Neuronal stem cell (in vitro differentiated cells): ENCODE measurements around the gene SLC35F4.
"Not testable (repeated sequence)": the region's sequence is repeated elsewhere in the genome, so short reads cannot be mapped to it uniquely, and the experiment has no call there.

Source experiments
- DNase-seq: peaks from one replicate; pipeline ENCODE4 v3.0.0-alpha.2; 2013; ENCODE audit warnings: low spot score
- H2AFZ ChIP-seq: one replicate; pipeline ENCODE4 v1.6.1; 2013; ENCODE audit warnings: mild to moderate bottlenecking, low read length, inconsistent platforms
- H2AK5ac ChIP-seq: 2 replicates; pipeline ENCODE4 v1.6.1; 2013; ENCODE audit warnings: low read depth, mild to moderate bottlenecking, inconsistent platforms, low read length, moderate library complexity, mixed read lengths
- H2BK120ac ChIP-seq: 2 replicates; pipeline ENCODE4 v1.6.1; 2013; ENCODE audit warnings: low read depth, mild to moderate bottlenecking, inconsistent platforms, low read length, moderate library complexity, mixed read lengths
- H2BK12ac ChIP-seq: one replicate; pipeline ENCODE4 v1.6.1; 2013; ENCODE audit warnings: low read length, inconsistent platforms
- H2BK15ac ChIP-seq: 2 replicates; pipeline ENCODE4 v1.6.1; 2013; ENCODE audit warnings: mild to moderate bottlenecking, low read length, inconsistent platforms, mixed read lengths
- H2BK5ac ChIP-seq: one replicate; pipeline ENCODE4 v1.6.1; 2013; ENCODE audit warnings: inconsistent platforms, mild to moderate bottlenecking, low read length, moderate library complexity
- H3K14ac ChIP-seq: one replicate; pipeline ENCODE4 v1.6.1; 2013; ENCODE audit warnings: low read length, inconsistent platforms
- H3K18ac ChIP-seq: 2 replicates; pipeline ENCODE4 v1.6.1; 2013; ENCODE audit warnings: low read length, inconsistent platforms
- H3K23ac ChIP-seq: 2 replicates; pipeline ENCODE4 v1.6.1; 2013; ENCODE audit warnings: low read depth, mild to moderate bottlenecking, mixed read lengths, low read length, inconsistent platforms; ENCODE audit not compliant: poor library complexity
- H3K27ac ChIP-seq: replicated peaks from 3 replicates; pipeline ENCODE4 v1.5.1; 2013; ENCODE audit warnings: low read length, inconsistent platforms
- H3K27me3 ChIP-seq, 3 experiments: 2 replicates each; pipeline ENCODE4 v1.6.1; 2013; ENCODE audit warnings: low read length in 3 of 3, mild to moderate bottlenecking in 2 of 3, inconsistent platforms in 1 of 3, low read depth in 1 of 3, mixed read lengths in 1 of 3, moderate library complexity in 1 of 3; ENCODE audit not compliant: control insufficient read depth in 3 of 3, insufficient read depth in 3 of 3
- H3K36me3 ChIP-seq, 2 donors: replicated peaks in 1 of 2; 2 replicates each; pipeline ENCODE4 v1.6.1; 2013; ENCODE audit warnings: low read length in 2 of 2; ENCODE audit not compliant: control insufficient read depth in 2 of 2, insufficient read depth in 2 of 2
- H3K4ac ChIP-seq: 2 replicates; pipeline ENCODE4 v1.6.1; 2013; ENCODE audit warnings: inconsistent platforms, mild to moderate bottlenecking, low read length, moderate library complexity
- H3K4me1 ChIP-seq, 2 donors: 1 replicate in 1 of 2; 2 replicates in 1 of 2; pipeline ENCODE4 v1.6.1; 2013; ENCODE audit warnings: low read length in 2 of 2, low read depth in 1 of 2; ENCODE audit not compliant: control insufficient read depth in 2 of 2, insufficient read depth in 1 of 2
- H3K4me2 ChIP-seq: one replicate; pipeline ENCODE4 v1.6.1; 2013; ENCODE audit warnings: mild to moderate bottlenecking, low read length, inconsistent platforms; ENCODE audit not compliant: insufficient read depth, poor library complexity, severe bottlenecking
- H3K4me3 ChIP-seq, 2 donors: 2 replicates each; pipeline ENCODE4 v1.5.1; 2013; ENCODE audit warnings: low read length in 2 of 2, mild to moderate bottlenecking in 2 of 2, inconsistent platforms in 1 of 2, moderate library complexity in 1 of 2
- H3K79me1 ChIP-seq: one replicate; pipeline ENCODE4 v1.6.1; 2013; ENCODE audit warnings: low read depth, mild to moderate bottlenecking, inconsistent platforms, low read length, moderate library complexity
- H3K9ac ChIP-seq: one replicate; pipeline ENCODE4 v1.6.1; 2013; ENCODE audit warnings: mild to moderate bottlenecking, low read depth, low read length, inconsistent platforms; ENCODE audit not compliant: poor library complexity
- H3K9me3 ChIP-seq, 2 donors: replicated peaks in 1 of 2; 2 replicates each; pipeline versions ENCODE3 to v1.6.1; 2013; ENCODE audit warnings: low read length in 2 of 2, mild to moderate bottlenecking in 2 of 2, inconsistent platforms in 1 of 2, low read depth in 1 of 2, mixed read lengths in 1 of 2, moderate library complexity in 1 of 2; ENCODE audit not compliant: control insufficient read depth in 2 of 2, insufficient read depth in 1 of 2
- H4K8ac ChIP-seq: one replicate; pipeline ENCODE4 v1.6.1; 2013; ENCODE audit warnings: low read depth, mild to moderate bottlenecking, inconsistent platforms, low read length, moderate library complexity
- H4K91ac ChIP-seq: one replicate; pipeline ENCODE4 v1.6.1; 2013; ENCODE audit warnings: low read length, low read depth, mild to moderate bottlenecking, inconsistent platforms; ENCODE audit not compliant: poor library complexity
- WGBS, 2 donors: extraction: QIAGEN DNeasy Blood & Tissue Kit; methylation state at CpG; one replicate each; pipeline ENCODE4 v1.1.7; 2013; ENCODE audit warnings: missing lambda C conversion rate in 2 of 2, mixed read lengths in 1 of 2; ENCODE audit not compliant: insufficient read length in 2 of 2, insufficient replicate concordance in 1 of 2; ENCODE audit errors: extremely low coverage in 2 of 2; 5-methylcytosine and 5-hydroxymethylcytosine counted together

The SLC35F4 gene

GRCh38 chr14:57864659-57865058 is 1.2 kb downstream of the SLC35F4 start:
- Histone ChIP-seq H3K23ac (no peak overlapping the region), H3K36me3 (no peaks in the 10 kb centered on the region), H2BK5ac (no peak overlapping the region), H3K18ac (no peak overlapping the region), H3K9ac (no peak overlapping the region), H3K9me3 (no peaks in the 10 kb centered on the region), H3K79me1 (no peaks in the 10 kb centered on the region), H4K8ac (no peak overlapping the region), H3K27me3 (peaks cover 0 to 64% (median 15%) of the 10 kb centered on the region in 3 experiments), H2BK120ac (no peak overlapping the region), H4K91ac (no peak overlapping the region), H3K14ac (no peak overlapping the region), H2BK12ac (no peak overlapping the region), H3K4ac (no peak overlapping the region), H2AK5ac (no peak overlapping the region), H2AFZ (no peak overlapping the region), H2BK15ac (no peak overlapping the region), H3K4me3 (no peak overlapping the region), H3K27ac (no peak overlapping the region), H3K4me2 (peak overlapping the region; percentile 96), H3K4me1 (peaks cover 3 to 11% of the 10 kb centered on the region in 2 donors)
- WGBS, 2 donors = no CpG with 5 or more reads among the region's 20 CpGs
- DNase-seq = no peak

GRCh38 chr14:57863471-57863870 is 2.4 kb downstream of the SLC35F4 start:
- Histone ChIP-seq H3K27me3 (peaks cover 0 to 64% (median 15%) of the 10 kb centered on the region in 3 experiments), H2BK12ac (no peak overlapping the region), H2AFZ (no peak overlapping the region), H3K36me3 (no peaks in the 10 kb centered on the region), H3K79me1 (no peaks in the 10 kb centered on the region), H3K9me3 (no peaks in the 10 kb centered on the region), H3K4ac (no peak overlapping the region), H3K27ac (no peak overlapping the region), H3K18ac (no peak overlapping the region), H3K23ac (no peak overlapping the region), H3K4me1 (peaks cover 3 to 11% of the 10 kb centered on the region in 2 donors), H2BK15ac (no peak overlapping the region), H2AK5ac (no peak overlapping the region), H2BK5ac (no peak overlapping the region), H3K14ac (no peak overlapping the region), H4K91ac (no peak overlapping the region), H2BK120ac (no peak overlapping the region), H3K4me3 (no peak overlapping the region), H3K9ac (no peak overlapping the region), H3K4me2 (no peak overlapping the region), H4K8ac (no peak overlapping the region)
- WGBS, 2 donors = no CpG with 5 or more reads among the region's 3 CpGs
- no peak for DNase-seq

- H3K4me2 ChIP-seq, H3K9me3 ChIP-seq, H2BK5ac ChIP-seq, H2AK5ac ChIP-seq, H2BK12ac ChIP-seq, H3K4me3 ChIP-seq, DNase-seq, H3K4ac ChIP-seq, H2BK15ac ChIP-seq, H3K9ac ChIP-seq, H4K91ac ChIP-seq, H3K18ac ChIP-seq, H3K79me1 ChIP-seq, H3K23ac ChIP-seq, H4K8ac ChIP-seq, H3K27me3 ChIP-seq, H3K36me3 ChIP-seq, H2BK120ac ChIP-seq, H3K27ac ChIP-seq, H3K4me1 ChIP-seq, H2AFZ ChIP-seq: not testable (repeated sequence)
- H3K14ac ChIP-seq = peak overlapping the region; percentile 21
- WGBS, 2 donors = no CpG with 5 or more reads among the region's 2 CpGs
Observed at GRCh38 chr14:57855666-57856065, 10.2 kb downstream of the SLC35F4 start.

GRCh38 chr14:57854571-57854970 is 11.3 kb downstream of the SLC35F4 start:
- no peak overlapping the region for H3K27ac ChIP-seq
- no peak overlapping the region for H2AFZ ChIP-seq
- no peak overlapping the region for H2BK12ac ChIP-seq
- no peak overlapping the region for H2BK15ac ChIP-seq
- WGBS, 2 donors = no CpG with 5 or more reads among the region's 2 CpGs
- no peaks in the 10 kb centered on the region for H3K9me3 ChIP-seq
- H3K79me1 ChIP-seq = no peaks in the 10 kb centered on the region
- H3K23ac ChIP-seq = no peak overlapping the region
- no peak overlapping the region for H4K91ac ChIP-seq
- H4K8ac ChIP-seq = no peak overlapping the region
- H3K14ac ChIP-seq = no peak overlapping the region
- no peak overlapping the region for H2BK120ac ChIP-seq
- H3K18ac ChIP-seq = no peak overlapping the region
- H3K4me2 ChIP-seq = no peak overlapping the region
- no peak overlapping the region for H2AK5ac ChIP-seq
- H3K36me3 ChIP-seq = no peaks in the 10 kb centered on the region
- H2BK5ac ChIP-seq = no peak overlapping the region
- H3K4me3 ChIP-seq = no peak overlapping the region
- no peaks in the 10 kb centered on the region for H3K27me3 ChIP-seq
- H3K9ac ChIP-seq = no peak overlapping the region
- DNase-seq = no peak
- no peaks in the 10 kb centered on the region for H3K4me1 ChIP-seq
- no peak overlapping the region for H3K4ac ChIP-seq
